Measurements from ENCODE around the gene PNKD.

GRCh38 chr2:218282173-218282991 is 12.1 kb downstream of the PNKD start:
- TF ChIP-seq CTCF (IDR thresholded peaks at IDR 0.05): no peak
- TF ChIP-seq HDAC2 (IDR thresholded peaks at IDR 0.05): no peak
- TF ChIP-seq KDM1A (IDR thresholded peaks at IDR 0.05; ENCODE audit: low read depth): no peak
- no peak for TF ChIP-seq BCL3 (IDR thresholded peaks at IDR 0.05)
